ENCODE data around the gene HAS3.

- TF ChIP-seq CTCF (conservative IDR thresholded peaks at IDR 0.05) = peak; percentile 27; the same call in 1 of the 2 replicates
- no peak for TF ChIP-seq EZH2 (IDR thresholded peaks at IDR 0.05; ENCODE audit: low read depth)
These were observed 22.0 kb upstream of the HAS3 start for GRCh38 chr16:69083306-69083941.
